PC-9 (cell line): ENCODE results near the gene MAGI3. TPM values are rescaled to one million over a fixed set of nuclear protein-coding genes. Genes with fewer than 3 reads are reported as not detected.

Experiments used
- BruUV-seq: library from RNA; stranded (reverse); fragments of 400-500 nt; replicated peaks from 2 replicates; lab custom pipeline; 2021; lab: Mats Ljungman, UMichigan
- CTCF ChIA-PET: fragments of 300-600 bp; sonication (Branson Sonifier 250); formaldehyde crosslinking; loops from one replicate; lab custom pipeline; 2022; ENCODE audit warnings: antibody characterized with exemption; lab: Charles Lee
- POLR2A ChIA-PET: fragments of 300-600 bp; sonication (Branson Sonifier 250); formaldehyde crosslinking; loops from one replicate; lab custom pipeline; 2022; ENCODE audit warnings: antibody characterized with exemption; ENCODE audit not compliant: unreplicated experiment; lab: Charles Lee
- DNase-seq, 2 experiments: peaks; one replicate each; pipeline versions ENCODE4 v3.0.0 to v3.0.0-alpha.2; 2015 to 2022; ENCODE audit warnings: mixed read lengths in 1 of 2
- H2AFZ ChIP-seq: fragments of 200-600 bp; sonication (generic); 2 replicates; pipeline ENCODE4 v1.8.1; 2017; ENCODE audit warnings: antibody characterized with exemption
- H3F3A ChIP-seq: fragments of 200-600 bp; sonication (generic); 2 replicates; pipeline ENCODE4 v1.8.1; 2017; ENCODE audit warnings: antibody characterized with exemption, mild to moderate bottlenecking, low read depth; ENCODE audit not compliant: insufficient read depth
- H3K27ac ChIP-seq: fragments of 200-600 bp; sonication (generic); 2 replicates; pipeline ENCODE4 v1.6.1; 2016; ENCODE audit warnings: mixed run types
- H3K27me3 ChIP-seq: fragments of 200-600 bp; sonication (generic); 2 replicates; pipeline ENCODE4 v1.6.1; 2016; ENCODE audit warnings: low read depth, mixed run types; ENCODE audit not compliant: insufficient read depth
- H3K36me3 ChIP-seq: fragments of 200-600 bp; sonication (generic); 2 replicates; pipeline ENCODE4 v1.6.1; 2016; ENCODE audit warnings: low read depth, mixed run types
- H3K4me1 ChIP-seq: fragments of 200-600 bp; sonication (generic); replicated peaks from 2 replicates; pipeline ENCODE4 v1.6.1; 2016; ENCODE audit warnings: mixed run types; ENCODE audit not compliant: insufficient read depth
- H3K4me2 ChIP-seq: fragments of 200-600 bp; sonication (generic); 2 replicates; pipeline ENCODE4 v1.6.1; 2017; ENCODE audit warnings: mixed run types
- H3K4me3 ChIP-seq: fragments of 200-600 bp; sonication (generic); 2 replicates; pipeline ENCODE4 v1.6.1; 2016; ENCODE audit warnings: mixed run types
- H3K79me2 ChIP-seq: fragments of 200-600 bp; sonication (generic); 2 replicates; pipeline ENCODE4 v1.6.1; 2017; ENCODE audit warnings: low read depth, mixed run types
- H3K9me2 ChIP-seq: fragments of 200-600 bp; sonication (generic); 2 replicates; pipeline ENCODE4 v1.8.1; 2017; ENCODE audit warnings: mild to moderate bottlenecking; ENCODE audit not compliant: insufficient read depth
- H3K9me3 ChIP-seq: fragments of 200-600 bp; sonication (generic); 2 replicates; pipeline ENCODE4 v1.8.1; 2016; ENCODE audit warnings: low read depth; ENCODE audit not compliant: insufficient read depth
- H4K20me1 ChIP-seq: fragments of 200-600 bp; sonication (generic); 2 replicates; pipeline ENCODE4 v1.8.1; 2017; ENCODE audit not compliant: insufficient read depth
- CTCF ChIP-seq: fragments of 200-600 bp; sonication (generic); conservative IDR thresholded peaks from 2 replicates; pipeline ENCODE4 v1.6.1; 2017; ENCODE audit warnings: mixed run types, antibody characterized with exemption, mild to moderate bottlenecking, moderate library complexity
- EZH2 ChIP-seq: fragments of 200-600 bp; sonication (generic); IDR thresholded peaks from 2 replicates; pipeline ENCODE4 v1.8.0; 2017; ENCODE audit warnings: antibody characterized with exemption, low read depth
- intact Hi-C: fragments of 100-400 bp; cut with micrococcal nuclease; formaldehyde crosslinking; loops from one replicate; pipeline ENCODE4 v1.10.0; 2022; ENCODE audit not compliant: unreplicated experiment
- total RNA-seq: library from RNA; stranded (reverse); gene quantifications from 2 replicates; pipeline ENCODE4 v1.2.3, GENCODE V29; 2021

The MAGI3 gene
- total RNA-seq, 1 experiment from 2014 or later, result 17.3 TPM

- H3K4me3 ChIP-seq, result no peak overlapping the region
- no TSS peak for BruUV-seq
- no peaks in the 10 kb centered on the region for H3K9me3 ChIP-seq
- no peaks in the 10 kb centered on the region for H3K36me3 ChIP-seq
- no peaks in the 10 kb centered on the region for H3K9me2 ChIP-seq
- no peak for DNase-seq
- H2AFZ ChIP-seq, result no peak overlapping the region
- POLR2A ChIA-PET, result no interaction called here
- H3K27me3 ChIP-seq, result no peaks in the 10 kb centered on the region
- intact Hi-C loops, result no loop called here
- no peaks in the 10 kb centered on the region for H4K20me1 ChIP-seq
- CTCF ChIA-PET, result no interaction called here
- no peak overlapping the region for H3K27ac ChIP-seq
- H3F3A ChIP-seq, result no peaks in the 10 kb centered on the region
- no peak overlapping the region for H3K4me2 ChIP-seq
- H3K4me1 ChIP-seq, result no peaks in the 10 kb centered on the region
- H3K79me2 ChIP-seq, result no peaks in the 10 kb centered on the region
- no peak for TF ChIP-seq EZH2
- no peak for TF ChIP-seq CTCF
Observed at GRCh38 chr1:113686891-113687618, 296.7 kb downstream of the MAGI3 start.

GRCh38 chr1:113691184-113691583 is 300.9 kb downstream of the MAGI3 start:
- Histone ChIP-seq H3K9me3 (peaks cover 12% of the 10 kb centered on the region; the same call in 1 of the 2 replicates), H2AFZ (no peak overlapping the region), H3K4me3 (no peak overlapping the region), H3K27ac (no peak overlapping the region), H3K4me1 (no peaks in the 10 kb centered on the region), H4K20me1 (no peaks in the 10 kb centered on the region), H3K4me2 (no peak overlapping the region), H3K27me3 (no peaks in the 10 kb centered on the region), H3K79me2 (no peaks in the 10 kb centered on the region), H3K36me3 (peaks cover 15% of the 10 kb centered on the region; the same call in 1 of the 2 replicates), H3K9me2 (no peaks in the 10 kb centered on the region), H3F3A (no peaks in the 10 kb centered on the region)
- no peak for DNase-seq
- POLR2A ChIA-PET, result interaction anchor here (0.5 kb wide), 1 partner anchor 52 kb away, joined by 4 read pairs; no protein-coding TSS in a partner anchor
- intact Hi-C loops, result no loop called here
- BruUV-seq, result no TSS peak
- TF ChIP-seq CTCF (no peak), EZH2 (no peak)
- CTCF ChIA-PET, result no interaction called here

- POLR2A ChIA-PET, result interaction anchor here (0.7 kb wide), 1 partner anchor 201 kb away, joined by 5 read pairs; no protein-coding TSS in a partner anchor
Observed at GRCh38 chr1:113692342-113692741, 302.0 kb downstream of the MAGI3 start.

More at GRCh38 chr1:113692342-113692741, 302.0 kb downstream of the MAGI3 start:
- H3K9me3 ChIP-seq, result peaks cover 12% of the 10 kb centered on the region; the same call in 1 of the 2 replicates
- no TSS peak for BruUV-seq
- no peaks in the 10 kb centered on the region for H3K27me3 ChIP-seq
- DNase-seq, result no peak
- TF ChIP-seq CTCF (no peak), EZH2 (no peak)
- H3K36me3 ChIP-seq, result peaks cover 21% of the 10 kb centered on the region; the same call in 1 of the 2 replicates
- no peak overlapping the region for H3K4me3 ChIP-seq
- no peaks in the 10 kb centered on the region for H3K9me2 ChIP-seq
- no peak overlapping the region for H3K4me2 ChIP-seq
- intact Hi-C loops, result no loop called here
- H4K20me1 ChIP-seq, result no peaks in the 10 kb centered on the region
- H3K27ac ChIP-seq, result no peak overlapping the region
- no peak overlapping the region for H2AFZ ChIP-seq
- H3F3A ChIP-seq, result no peaks in the 10 kb centered on the region
- CTCF ChIA-PET, result no interaction called here
- H3K4me1 ChIP-seq, result no peaks in the 10 kb centered on the region
- H3K79me2 ChIP-seq, result no peaks in the 10 kb centered on the region
